Stimulated activated memory B cell treated with anti-CD40 and anti-IgM and Interleukin-4, amounts not matched to agents 10 μg/mL and 1 μg/mL and 100 μg/mL, for 72 hours (primary cell): ENCODE measurements around the gene TNPO3.
"Not testable (repeated sequence)": the region's sequence is repeated elsewhere in the genome, so short reads cannot be mapped to it uniquely, and the experiment has no call there.

Experiments
- ATAC-seq: fragments of 150-1000 bp; cut with Tn5 transposase; 2 replicates; pipeline ENCODE4 v1.10.0; 2021
- H3K27ac Mint-ChIP-seq: one replicate; pipeline ENCODE4 v1.8.0; 2022; ENCODE audit warnings: mild to moderate bottlenecking, mixed read lengths
- H3K27me3 Mint-ChIP-seq: one replicate; pipeline ENCODE4 v1.8.0; 2022; ENCODE audit warnings: mixed read lengths
- H3K36me3 Mint-ChIP-seq: one replicate; pipeline ENCODE4 v1.8.0; 2022; ENCODE audit warnings: mixed read lengths
- H3K4me1 Mint-ChIP-seq: one replicate; pipeline ENCODE4 v1.8.0; 2022; ENCODE audit warnings: mixed read lengths
- H3K4me3 Mint-ChIP-seq: one replicate; pipeline ENCODE4 v1.8.0; 2022; ENCODE audit warnings: mild to moderate bottlenecking, moderate library complexity, mixed read lengths
- H3K9me3 Mint-ChIP-seq: one replicate; pipeline ENCODE4 v1.8.0; 2022; ENCODE audit warnings: mixed read lengths

The TNPO3 gene

GRCh38 chr7:129047761-129048160 lies 7.2 kb downstream of the TNPO3 start:
- Mint-ChIP-seq H3K27me3 (no peaks in the 10 kb centered on the region), H3K4me1 (peaks cover 69% of the 10 kb centered on the region), H3K36me3 (peaks cover 32% of the 10 kb centered on the region), H3K4me3 (no peak overlapping the region), H3K9me3 (no peaks in the 10 kb centered on the region), H3K27ac (no peak overlapping the region)
- no peak for ATAC-seq

GRCh38 chr7:129045682-129046081 lies 9.2 kb downstream of the TNPO3 start:
- Mint-ChIP-seq H3K9me3 (no peaks in the 10 kb centered on the region), H3K4me3 (no peak overlapping the region), H3K27me3 (no peaks in the 10 kb centered on the region), H3K27ac (no peak overlapping the region), H3K36me3 (peaks cover 30% of the 10 kb centered on the region), H3K4me1 (peaks cover 83% of the 10 kb centered on the region)
- ATAC-seq, result no peak

GRCh38 chr7:129043012-129043411 lies 11.9 kb downstream of the TNPO3 start:
- Mint-ChIP-seq H3K4me1 (peaks cover 83% of the 10 kb centered on the region), H3K9me3 (peaks cover 2% of the 10 kb centered on the region), H3K4me3 (no peak overlapping the region), H3K27me3 (no peaks in the 10 kb centered on the region), H3K27ac (no peak overlapping the region), H3K36me3 (peaks cover 36% of the 10 kb centered on the region)
- no peak for ATAC-seq

GRCh38 chr7:129041142-129042085 lies 13.5 kb downstream of the TNPO3 start:
- H3K4me3 Mint-ChIP-seq, result no peak overlapping the region
- peaks cover 83% of the 10 kb centered on the region for H3K4me1 Mint-ChIP-seq
- H3K9me3 Mint-ChIP-seq, result peaks cover 2% of the 10 kb centered on the region
- H3K36me3 Mint-ChIP-seq, result peaks cover 48% of the 10 kb centered on the region
- no peak for ATAC-seq
- H3K27me3 Mint-ChIP-seq, result no peaks in the 10 kb centered on the region
- H3K27ac Mint-ChIP-seq, result peak overlapping the region; percentile 54

GRCh38 chr7:129038468-129038867 lies 16.4 kb downstream of the TNPO3 start:
- not testable (repeated sequence) for H3K27me3 Mint-ChIP-seq, ATAC-seq, H3K9me3 Mint-ChIP-seq, H3K4me3 Mint-ChIP-seq
- Mint-ChIP-seq H3K27ac (peak overlapping the region; percentile 33), H3K4me1 (peaks cover 60% of the 10 kb centered on the region), H3K36me3 (peaks cover 65% of the 10 kb centered on the region)

- Mint-ChIP-seq H3K9me3 (peaks cover 2% of the 10 kb centered on the region), H3K4me3 (no peak overlapping the region), H3K4me1 (peaks cover 58% of the 10 kb centered on the region), H3K27ac (peak overlapping the region; percentile 33), H3K27me3 (no peaks in the 10 kb centered on the region), H3K36me3 (peaks cover 72% of the 10 kb centered on the region)
- ATAC-seq, result no peak
Observed at GRCh38 chr7:129037585-129037984, 17.3 kb downstream of the TNPO3 start.

GRCh38 chr7:129032017-129032416 lies 22.9 kb downstream of the TNPO3 start:
- Mint-ChIP-seq H3K27me3 (no peaks in the 10 kb centered on the region), H3K4me1 (peaks cover 52% of the 10 kb centered on the region), H3K27ac (no peak overlapping the region)

GRCh38 chr7:129030440-129030839 lies 24.5 kb downstream of the TNPO3 start:
- Mint-ChIP-seq H3K27ac (no peak overlapping the region), H3K4me1 (peaks cover 46% of the 10 kb centered on the region), H3K36me3 (peaks cover 59% of the 10 kb centered on the region), H3K4me3 (no peak overlapping the region), H3K27me3 (no peaks in the 10 kb centered on the region), H3K9me3 (no peaks in the 10 kb centered on the region)
- ATAC-seq, result no peak

More at GRCh38 chr7:129032017-129032416, 22.9 kb downstream of the TNPO3 start:
- H3K4me3 Mint-ChIP-seq, result no peak overlapping the region
- H3K9me3 Mint-ChIP-seq, result no peaks in the 10 kb centered on the region
- H3K36me3 Mint-ChIP-seq, result peaks cover 71% of the 10 kb centered on the region
- no peak for ATAC-seq

- H3K27ac Mint-ChIP-seq, result no peak overlapping the region
- ATAC-seq, result no peak
- H3K9me3 Mint-ChIP-seq, result no peaks in the 10 kb centered on the region
- no peaks in the 10 kb centered on the region for H3K27me3 Mint-ChIP-seq
- H3K4me3 Mint-ChIP-seq, result no peak overlapping the region
- H3K36me3 Mint-ChIP-seq, result peaks cover 24% of the 10 kb centered on the region
- peaks cover 49% of the 10 kb centered on the region for H3K4me1 Mint-ChIP-seq
Observed at GRCh38 chr7:129024125-129024524, 30.8 kb downstream of the TNPO3 start.

GRCh38 chr7:129021656-129022055 lies 33.3 kb downstream of the TNPO3 start:
- Mint-ChIP-seq H3K4me1 (peaks cover 61% of the 10 kb centered on the region), H3K9me3 (no peaks in the 10 kb centered on the region), H3K27me3 (no peaks in the 10 kb centered on the region), H3K36me3 (peaks cover 17% of the 10 kb centered on the region), H3K4me3 (no peak overlapping the region), H3K27ac (no peak overlapping the region)
- no peak for ATAC-seq

GRCh38 chr7:129017933-129018538 lies 36.9 kb downstream of the TNPO3 start:
- peak; percentile 83 for ATAC-seq
- Mint-ChIP-seq H3K4me3 (no peak overlapping the region), H3K27ac (peak overlapping the region; percentile 76), H3K4me1 (peaks cover 62% of the 10 kb centered on the region), H3K9me3 (no peaks in the 10 kb centered on the region), H3K27me3 (no peaks in the 10 kb centered on the region), H3K36me3 (peaks cover 50% of the 10 kb centered on the region)

- no peaks in the 10 kb centered on the region for H3K9me3 Mint-ChIP-seq
- H3K36me3 Mint-ChIP-seq, result peaks cover 52% of the 10 kb centered on the region
- no peak for ATAC-seq
- H3K4me1 Mint-ChIP-seq, result peaks cover 60% of the 10 kb centered on the region
- H3K27me3 Mint-ChIP-seq, result no peaks in the 10 kb centered on the region
- peak overlapping the region; percentile 76 for H3K27ac Mint-ChIP-seq
- no peak overlapping the region for H3K4me3 Mint-ChIP-seq
Observed at GRCh38 chr7:129017264-129017663, 37.6 kb downstream of the TNPO3 start.

- H3K36me3 Mint-ChIP-seq, result peaks cover 55% of the 10 kb centered on the region
- peak overlapping the region; percentile 31 for H3K27ac Mint-ChIP-seq
Observed at GRCh38 chr7:129014501-129015101, 40.3 kb downstream of the TNPO3 start.

GRCh38 chr7:129013048-129013724 lies 41.7 kb downstream of the TNPO3 start:
- H3K36me3 Mint-ChIP-seq, result peaks cover 66% of the 10 kb centered on the region
- peak overlapping the region; percentile 31 for H3K27ac Mint-ChIP-seq
- H3K27me3 Mint-ChIP-seq, result no peaks in the 10 kb centered on the region
- H3K9me3 Mint-ChIP-seq, result no peaks in the 10 kb centered on the region
- peaks cover 45% of the 10 kb centered on the region for H3K4me1 Mint-ChIP-seq
- ATAC-seq, result no peak
- no peak overlapping the region for H3K4me3 Mint-ChIP-seq

More at GRCh38 chr7:129014501-129015101, 40.3 kb downstream of the TNPO3 start:
- Mint-ChIP-seq H3K4me1 (peaks cover 46% of the 10 kb centered on the region), H3K27me3 (no peaks in the 10 kb centered on the region), H3K9me3 (no peaks in the 10 kb centered on the region), H3K4me3 (no peak overlapping the region)
- no peak for ATAC-seq

GRCh38 chr7:129012641-129013040 lies 42.3 kb downstream of the TNPO3 start:
- Mint-ChIP-seq H3K27ac (peak overlapping the region; percentile 31), H3K36me3 (peaks cover 70% of the 10 kb centered on the region), H3K4me3 (no peak overlapping the region)

More at GRCh38 chr7:129012641-129013040, 42.3 kb downstream of the TNPO3 start:
- ATAC-seq, result no peak
- H3K4me1 Mint-ChIP-seq, result peaks cover 40% of the 10 kb centered on the region
- H3K27me3 Mint-ChIP-seq, result no peaks in the 10 kb centered on the region
- no peaks in the 10 kb centered on the region for H3K9me3 Mint-ChIP-seq
